GM18909 (cell line): ENCODE results near the gene DHRS4L2.
"Not testable (repeated sequence)": the region's sequence is repeated elsewhere in the genome, so short reads cannot be mapped to it uniquely, and the experiment has no call there.

Experiments
- ATAC-seq: cut with Tn5 transposase; IDR thresholded peaks from one replicate; pipeline ENCODE4 v1.9.1; 2021; ENCODE audit warnings: mild to moderate bottlenecking; ENCODE audit not compliant: unreplicated experiment, poor library complexity

Gene DHRS4L2

DNA sequence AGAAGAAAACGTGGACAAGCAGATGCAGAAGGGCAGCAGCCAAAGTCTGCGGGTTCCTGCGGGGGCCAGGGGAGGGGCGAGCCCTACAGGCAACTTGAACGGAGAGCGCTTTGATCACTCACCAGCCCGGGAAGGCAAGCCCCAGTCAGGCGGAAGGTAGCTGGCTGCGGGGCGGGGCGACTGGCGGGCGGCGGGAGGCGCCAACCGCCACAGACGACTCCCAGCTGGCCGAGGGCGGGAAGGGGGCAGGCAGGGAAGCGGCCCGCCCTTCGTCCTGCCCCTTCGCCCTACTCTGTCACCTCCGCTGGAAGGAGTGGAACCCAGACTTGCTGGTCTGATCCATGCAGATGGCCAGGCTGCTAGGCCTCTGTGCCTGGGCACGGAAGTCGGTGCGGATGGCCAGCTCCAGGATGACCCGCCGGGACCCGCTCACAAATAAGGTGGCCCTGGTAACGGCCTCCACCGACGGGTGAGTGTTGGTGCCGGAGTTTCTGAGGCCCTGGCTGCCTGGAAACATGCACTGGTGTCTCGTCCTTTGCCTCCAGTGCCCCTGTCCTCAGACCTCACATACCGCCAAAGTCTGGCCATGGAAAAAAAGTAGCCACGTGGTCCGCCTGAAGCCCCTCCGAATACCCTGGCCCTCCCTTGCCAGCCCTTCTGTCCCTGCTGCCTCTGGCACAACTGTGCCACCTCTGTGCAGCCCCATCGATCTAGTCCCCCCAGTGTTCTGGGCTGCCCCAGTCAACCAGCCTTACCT, at the start of gene DHRS4L2:
Gene DHRS4L2, plus strand, starts transcription at position 323 of the 757 bp plus-strand sequence. Its CDS starts 19 bp downstream, at position 342.
- ATAC-seq = peak; percentile 91

DNA sequence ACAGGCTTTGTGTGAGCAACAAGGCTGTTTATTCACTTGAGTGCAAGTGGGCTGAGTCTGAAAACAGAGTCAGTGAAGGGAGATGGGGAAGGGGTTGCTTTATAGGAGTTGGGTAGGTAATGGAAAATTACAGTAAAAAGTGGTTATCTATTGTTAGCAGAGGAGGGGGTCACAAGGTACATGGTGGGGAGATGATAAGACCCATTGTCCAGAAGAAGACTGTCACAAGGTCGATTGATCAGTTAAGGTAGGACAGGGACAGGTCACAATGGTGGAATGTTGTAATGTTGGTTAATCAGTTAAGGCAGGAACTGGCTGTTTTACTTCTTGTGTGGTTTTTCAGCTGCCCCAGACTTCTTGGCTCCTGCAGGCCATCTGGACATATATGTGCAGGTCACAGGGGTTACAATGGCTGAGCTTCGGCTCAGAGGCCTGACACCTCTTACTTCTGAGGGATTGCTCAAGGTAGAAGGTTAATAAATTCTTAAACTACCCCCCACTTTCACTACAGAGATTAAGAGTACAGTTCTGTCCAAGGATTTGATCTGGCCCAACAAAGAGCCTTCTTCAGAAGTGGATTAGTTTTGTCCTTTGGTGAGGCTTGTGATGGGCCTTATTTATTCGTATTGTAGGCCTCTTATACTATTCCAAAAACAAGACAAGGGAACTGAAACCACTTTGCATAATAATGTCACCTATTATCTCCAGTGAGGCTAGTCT, 49.0 kb upstream of the DHRS4L2 start:
- ATAC-seq = peak; percentile 71

DNA sequence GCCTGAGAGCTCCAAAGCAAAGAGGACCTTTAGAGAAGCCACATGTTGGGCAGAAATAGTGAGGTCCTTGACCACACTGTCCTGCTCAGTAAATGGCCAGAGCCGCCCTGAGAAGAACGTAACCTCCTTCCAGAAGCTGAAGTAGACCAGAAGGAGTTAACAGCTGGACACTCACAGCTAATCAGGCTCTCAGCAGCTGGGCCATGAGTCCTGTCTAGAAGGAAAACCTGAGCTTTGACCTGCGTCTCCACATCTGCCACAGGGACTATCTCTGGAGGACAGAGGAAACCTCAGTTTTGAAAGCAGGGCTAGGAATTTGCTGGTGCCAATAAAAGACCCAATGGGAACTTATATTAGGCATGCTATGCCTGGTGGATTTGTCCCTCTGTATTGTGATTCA, 47.5 kb upstream of the DHRS4L2 start:
- no peak for ATAC-seq

DNA sequence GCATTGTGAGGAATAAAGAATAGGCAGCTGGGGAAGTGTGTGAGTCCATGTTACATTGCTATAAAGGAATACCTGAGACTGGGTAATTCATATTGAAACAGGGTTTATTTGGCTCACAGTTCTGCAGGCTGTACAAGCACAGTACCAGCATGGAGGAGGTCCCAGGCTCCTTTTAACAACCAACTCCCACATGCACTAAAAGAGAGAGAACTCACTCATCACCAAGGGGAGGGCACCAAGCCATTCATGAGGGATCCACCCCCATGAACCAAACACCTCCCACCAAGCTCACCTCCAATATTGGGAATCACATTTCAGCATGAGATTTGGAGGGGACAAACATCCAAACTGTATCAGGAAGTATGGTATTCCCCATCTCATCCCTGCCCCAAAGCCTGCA, 47.1 kb upstream of the DHRS4L2 start:
- no peak for ATAC-seq

DNA sequence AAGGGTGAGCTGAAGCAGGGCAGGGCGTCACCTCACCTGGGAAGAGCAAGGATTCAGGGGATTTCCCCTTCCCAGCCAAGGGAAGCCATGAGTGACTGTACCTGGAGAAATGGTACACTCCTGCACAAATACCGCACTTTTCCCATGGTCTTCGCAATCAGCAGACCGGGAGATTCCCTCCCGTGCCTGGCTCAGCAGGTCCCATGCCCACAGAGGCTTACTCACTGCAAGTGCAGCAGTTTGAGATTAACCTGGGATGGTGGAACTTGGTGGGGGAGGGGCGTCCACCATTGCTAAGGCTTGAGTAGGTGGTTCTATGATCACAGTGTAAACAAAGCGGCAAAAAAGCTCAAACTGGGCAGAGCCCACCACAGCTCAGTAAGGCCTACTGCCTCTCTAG, 46.1 kb upstream of the DHRS4L2 start:
- ATAC-seq = no peak

GRCh38 chr14:23949069-23949468, 39.7 kb upstream of the DHRS4L2 start:
- not testable (repeated sequence) for ATAC-seq

GRCh38 chr14:23950411-23951135, 38.2 kb upstream of the DHRS4L2 start:
- ATAC-seq = no peak

DNA sequence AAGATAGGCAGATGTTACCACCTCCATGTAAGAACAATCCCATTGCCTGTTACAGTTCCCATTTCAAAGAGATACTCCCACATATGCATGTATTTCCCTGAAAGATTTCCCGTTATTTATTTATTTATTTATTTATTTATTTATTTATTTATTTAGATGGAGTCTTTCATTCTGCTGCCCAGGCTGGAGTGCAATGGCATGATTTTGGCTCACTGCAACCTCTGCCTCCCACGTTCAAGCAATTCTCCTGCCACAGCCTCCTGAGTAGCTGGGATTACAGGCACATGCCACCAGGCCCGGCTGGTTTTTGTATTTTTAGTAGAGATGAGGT, 37.6 kb upstream of the DHRS4L2 start:
- not testable (repeated sequence) for ATAC-seq

DNA sequence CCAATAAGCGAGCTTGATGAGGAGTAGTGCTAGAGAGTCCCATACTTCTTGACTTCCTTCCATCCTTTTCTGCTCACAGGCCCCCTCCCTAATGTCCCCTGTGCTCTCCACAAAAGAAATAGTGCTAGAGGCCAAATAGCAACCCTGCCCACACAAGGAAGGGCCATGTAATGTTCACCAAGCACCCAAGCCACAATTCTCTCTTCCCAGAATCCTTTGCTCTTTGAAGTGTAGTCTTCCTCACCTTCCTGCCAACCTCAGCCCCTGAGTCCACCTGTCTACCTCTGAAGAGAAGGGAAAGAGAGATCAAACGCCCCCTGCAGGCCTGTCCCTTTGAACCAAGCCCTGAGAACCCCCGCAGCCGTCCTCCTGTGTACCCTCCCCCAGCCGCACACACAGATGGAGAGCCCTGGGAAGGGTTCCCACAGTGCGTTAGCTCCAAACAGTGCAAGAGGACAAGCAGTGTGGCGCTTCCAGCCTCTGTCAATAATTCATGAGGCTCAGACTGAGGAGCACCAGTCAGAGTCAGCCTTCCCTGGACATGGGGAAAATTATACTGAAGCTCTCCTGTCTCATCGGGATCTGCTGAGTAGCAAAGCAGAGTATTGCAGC, 37.0 kb upstream of the DHRS4L2 start:
- no peak for ATAC-seq

- peak; percentile 1 for ATAC-seq
These were observed 35.6 kb upstream of the DHRS4L2 start for GRCh38 chr14:23953116-23953463.

GRCh38 chr14:23953464-23954278, 35.1 kb upstream of the DHRS4L2 start, which contains the start of gene DHRS4:
DHRS4 (plus strand) TSS chr14:23953770; CDS start chr14:23953789, 19 bp downstream.
- peak; percentile 88 for ATAC-seq

GRCh38 chr14:23954279-23954614, 34.5 kb upstream of the DHRS4L2 start:
- ATAC-seq = peak; percentile 13

DNA sequence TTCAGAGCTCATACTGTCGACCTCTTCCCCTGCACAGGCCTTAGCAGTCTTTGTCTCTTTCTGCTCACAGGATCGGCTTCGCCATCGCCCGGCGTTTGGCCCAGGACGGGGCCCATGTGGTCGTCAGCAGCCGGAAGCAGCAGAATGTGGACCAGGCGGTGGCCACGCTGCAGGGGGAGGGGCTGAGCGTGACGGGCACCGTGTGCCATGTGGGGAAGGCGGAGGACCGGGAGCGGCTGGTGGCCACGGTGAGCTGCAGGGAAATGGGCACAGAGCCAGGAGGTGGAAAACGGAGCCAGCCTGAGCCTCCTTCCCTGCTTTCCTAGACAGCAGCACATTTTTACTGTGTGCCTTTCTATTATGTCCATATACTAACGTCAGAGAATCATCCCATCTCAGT, 33.8 kb upstream of the DHRS4L2 start:
- ATAC-seq = not testable (repeated sequence)

- not testable (repeated sequence) for ATAC-seq
These were observed 32.9 kb upstream of the DHRS4L2 start for GRCh38 chr14:23955811-23956210.

- ATAC-seq = not testable (repeated sequence)
These were observed 30.7 kb upstream of the DHRS4L2 start for GRCh38 chr14:23957913-23958569.

GRCh38 chr14:23960899-23961298, 27.8 kb upstream of the DHRS4L2 start:
- ATAC-seq = not testable (repeated sequence)

GRCh38 chr14:23961704-23962103, 27.0 kb upstream of the DHRS4L2 start:
- ATAC-seq = not testable (repeated sequence)

DNA sequence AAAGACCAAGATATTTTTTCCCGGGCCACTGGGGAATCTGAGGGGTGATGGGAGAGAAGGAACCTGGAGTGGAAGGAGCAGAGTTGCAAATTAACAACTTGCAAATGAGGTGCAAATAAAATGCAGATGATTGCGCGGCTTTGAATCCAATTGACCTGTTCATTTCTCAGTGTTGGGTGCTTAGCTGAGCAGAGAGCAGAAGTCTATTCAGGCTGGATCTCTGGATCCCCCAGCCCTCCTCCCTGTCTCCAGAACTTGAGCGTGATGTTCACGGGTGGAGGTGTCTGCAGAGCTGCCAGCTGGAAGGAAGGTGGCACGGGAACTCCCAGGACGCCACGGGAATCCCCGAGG, 19.6 kb upstream of the DHRS4L2 start:
- ATAC-seq = not testable (repeated sequence)

DNA sequence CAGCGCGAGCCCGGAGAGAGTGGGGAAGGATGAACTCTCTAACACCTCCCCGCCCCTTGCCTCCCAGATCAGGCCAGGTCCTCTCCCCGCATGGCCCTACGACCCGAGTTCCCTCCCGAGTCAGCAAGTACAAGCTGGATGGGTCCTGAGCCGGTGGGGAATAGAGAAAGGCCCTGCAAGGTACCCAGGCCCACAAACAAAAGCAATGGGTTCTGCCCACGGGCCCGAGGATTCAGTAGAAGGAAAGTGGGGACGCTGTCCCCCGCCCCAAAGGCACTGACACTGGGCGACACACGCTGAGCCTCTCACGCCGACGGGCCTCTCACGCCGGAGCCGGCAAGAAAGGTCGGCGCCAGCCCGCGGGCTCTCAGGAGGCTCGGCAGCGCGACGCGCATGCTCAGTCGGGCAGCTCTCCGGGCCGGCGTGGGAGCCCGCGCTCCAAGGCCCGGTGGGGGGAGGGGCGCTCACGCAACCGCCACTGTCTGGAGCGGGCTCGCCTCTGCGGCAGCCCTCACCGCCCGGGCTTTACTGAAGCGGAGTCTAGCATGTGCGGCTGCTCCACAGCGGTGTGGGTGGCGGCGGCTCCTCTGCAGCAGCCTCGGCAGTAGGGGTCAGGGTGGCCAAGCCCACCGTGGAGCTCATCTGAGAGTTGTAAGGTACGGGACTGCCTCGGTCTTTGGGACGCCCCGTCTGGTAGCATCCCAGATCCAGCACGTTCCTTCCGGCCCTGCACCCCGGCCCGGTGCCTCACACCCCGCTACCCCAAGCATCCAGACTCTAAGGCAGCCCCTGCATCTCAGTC, 19.0 kb upstream of the DHRS4L2 start:
- ATAC-seq = peak; percentile 80
